HEK293 (cell line): Measurements from ENCODE around the gene SUPV3L1.

ENCODE experiments used
- CTCF ChIA-PET: fragments of 350-600 bp; formaldehyde crosslinking; extraction: SDS; loops from one replicate; lab custom pipeline; 2021; ENCODE audit warnings: antibody characterized with exemption; lab: Yijun Ruan, JAX
- POLR2A ChIA-PET: fragments of 300-600 bp; formaldehyde crosslinking; extraction: SDS; loops from one replicate; lab custom pipeline; 2020; ENCODE audit warnings: antibody characterized with exemption, inconsistent platforms; lab: Yijun Ruan, JAX
- H3K27ac ChIP-seq: fragments of 200-500 bp; sonication (Bioruptor generic); 2 replicates; pipeline ENCODE4 v1.5.1; 2014; ENCODE audit warnings: low read depth, low read length, control low read depth, inconsistent platforms; ENCODE audit errors: extremely low read depth
- H3K36me3 ChIP-seq, 2 experiments: fragments of 200-500 bp in 1 of 2; sonication (Bioruptor generic) in 1 of 2; 1 replicate in 1 of 2; 2 replicates in 1 of 2; pipeline ENCODE4 v1.5.1; 2014 to 2017; ENCODE audit warnings: inconsistent platforms in 2 of 2, low read length in 2 of 2; ENCODE audit not compliant: control insufficient read depth in 2 of 2, insufficient read depth in 1 of 2
- H3K4me1 ChIP-seq: fragments of 200-500 bp; sonication (Bioruptor generic); 2 replicates; pipeline ENCODE4 v1.5.1; 2014; ENCODE audit warnings: mild to moderate bottlenecking, low read length, inconsistent platforms; ENCODE audit not compliant: control insufficient read depth, insufficient read depth
- H3K4me3 ChIP-seq: 2 replicates; pipeline ENCODE4 v1.5.1; 2011; ENCODE audit warnings: low read depth, mild to moderate bottlenecking, control low read depth, low read length, moderate library complexity
- H3K9me3 ChIP-seq: fragments of 200-500 bp; sonication (Bioruptor generic); 2 replicates; pipeline ENCODE4 v1.5.1; 2014; ENCODE audit warnings: low read depth, low read length, inconsistent platforms; ENCODE audit not compliant: control insufficient read depth, insufficient read depth
- BCL11A ChIP-seq: fragments of 450-650 bp; formaldehyde crosslinking; IDR thresholded peaks from 2 replicates; pipeline ENCODE4 v1.5.1; 2016; ENCODE audit warnings: low read depth, missing biosample characterization, missing genetic modification characterization
- HOXC10 ChIP-seq: sonication (generic); formaldehyde crosslinking; IDR thresholded peaks from 2 replicates; pipeline ENCODE4 v1.8.1; 2023; ENCODE audit warnings: mild to moderate bottlenecking, missing genetic modification reagents
- OVOL3 ChIP-seq: fragments of 450-650 bp; formaldehyde crosslinking; IDR thresholded peaks from 2 replicates; pipeline ENCODE4 v1.5.1; 2016; ENCODE audit warnings: missing biosample characterization, missing genetic modification characterization
- SCRT2 ChIP-seq: fragments of 450-650 bp; formaldehyde crosslinking; IDR thresholded peaks from 2 replicates; pipeline ENCODE4 v1.5.1; 2016; ENCODE audit warnings: missing biosample characterization, missing genetic modification characterization
- ZBTB17 ChIP-seq: fragments of 450-650 bp; formaldehyde crosslinking; IDR thresholded peaks from 2 replicates; pipeline ENCODE4 v1.5.1; 2016; ENCODE audit warnings: missing biosample characterization, missing genetic modification characterization
- ZBTB44 ChIP-seq: fragments of 450-650 bp; IDR thresholded peaks from 2 replicates; pipeline ENCODE4 v1.5.1; 2018; ENCODE audit warnings: missing biosample characterization, mild to moderate bottlenecking, missing genetic modification characterization
- ZFHX2 ChIP-seq: fragments of 450-650 bp; formaldehyde crosslinking; conservative IDR thresholded peaks from 2 replicates; pipeline ENCODE4 v1.5.1; 2016; ENCODE audit warnings: missing biosample characterization, missing genetic modification characterization
- ZNF121 ChIP-seq: fragments of 450-650 bp; formaldehyde crosslinking; IDR thresholded peaks from 2 replicates; pipeline ENCODE4 v1.5.1; 2016; ENCODE audit warnings: missing biosample characterization, missing genetic modification characterization
- ZNF18 ChIP-seq: fragments of 450-650 bp; formaldehyde crosslinking; IDR thresholded peaks from 2 replicates; pipeline ENCODE4 v1.5.1; 2016; ENCODE audit warnings: missing biosample characterization, missing genetic modification characterization
- ZNF211 ChIP-seq: fragments of 450-650 bp; formaldehyde crosslinking; IDR thresholded peaks from 2 replicates; pipeline ENCODE4 v1.5.1; 2016; ENCODE audit warnings: low read depth, missing biosample characterization, missing genetic modification characterization
- ZNF274 ChIP-seq, 2 experiments: fragments of 200-500 bp in 1 of 2; fragments of 450-650 bp in 1 of 2; sonication (Bioruptor generic) in 1 of 2; formaldehyde crosslinking in 1 of 2; IDR thresholded peaks; 2 replicates each; pipeline versions ENCODE4 v1.5.1 to v1.6.1; 2014 to 2016; ENCODE audit warnings: borderline replicate concordance in 1 of 2, inconsistent platforms in 1 of 2, low read length in 1 of 2, missing biosample characterization in 1 of 2, missing genetic modification characterization in 1 of 2
- ZNF280C ChIP-seq: fragments of 450-650 bp; formaldehyde crosslinking; IDR thresholded peaks from 2 replicates; pipeline ENCODE4 v1.5.1; 2016; ENCODE audit warnings: missing biosample characterization, missing genetic modification characterization
- ZNF324 ChIP-seq: fragments of 450-650 bp; formaldehyde crosslinking; IDR thresholded peaks from 2 replicates; pipeline ENCODE4 v1.5.1; 2016; ENCODE audit warnings: missing biosample characterization, missing genetic modification characterization
- ZNF433 ChIP-seq: fragments of 450-650 bp; formaldehyde crosslinking; IDR thresholded peaks from 2 replicates; pipeline ENCODE4 v1.5.1; 2016; ENCODE audit warnings: missing biosample characterization, missing genetic modification characterization, low read depth
- ZNF544 ChIP-seq: fragments of 450-650 bp; formaldehyde crosslinking; IDR thresholded peaks from 2 replicates; pipeline ENCODE4 v1.5.0; 2017; ENCODE audit warnings: missing biosample characterization, missing genetic modification characterization
- ZNF555 ChIP-seq: fragments of 450-650 bp; formaldehyde crosslinking; conservative IDR thresholded peaks from 2 replicates; pipeline ENCODE4 v1.5.1; 2017; ENCODE audit warnings: missing biosample characterization, mild to moderate bottlenecking, missing genetic modification characterization, inconsistent platforms
- ZNF571 ChIP-seq: fragments of 450-650 bp; formaldehyde crosslinking; IDR thresholded peaks from 2 replicates; pipeline ENCODE4 v1.5.0; 2017; ENCODE audit warnings: missing biosample characterization, missing genetic modification characterization
- ZNF624 ChIP-seq: fragments of 450-650 bp; formaldehyde crosslinking; IDR thresholded peaks from 2 replicates; pipeline ENCODE4 v1.5.1; 2017; ENCODE audit warnings: missing biosample characterization, missing genetic modification characterization
- ZNF670 ChIP-seq: fragments of 450-650 bp; formaldehyde crosslinking; IDR thresholded peaks from 2 replicates; pipeline ENCODE4 v1.5.1; 2016; ENCODE audit warnings: missing biosample characterization, missing genetic modification characterization, low read depth
- ZNF701 ChIP-seq: fragments of 450-650 bp; formaldehyde crosslinking; IDR thresholded peaks from 2 replicates; pipeline ENCODE4 v1.5.1; 2016; ENCODE audit warnings: missing biosample characterization, missing genetic modification characterization
- ZNF747 ChIP-seq: fragments of 450-650 bp; formaldehyde crosslinking; IDR thresholded peaks from 2 replicates; pipeline ENCODE4 v1.5.1; 2016; ENCODE audit warnings: missing biosample characterization, missing genetic modification characterization

Gene SUPV3L1

GRCh38 chr10:69239136-69239535 lies 59.1 kb downstream of the SUPV3L1 start:
- H3K27ac ChIP-seq, result no peak overlapping the region
- no peaks in the 10 kb centered on the region for H3K4me1 ChIP-seq
- ChIA-PET POLR2A (interaction anchor here (1.6 kb wide), 1 partner anchor 151 kb away, joined by 4 read pairs; no protein-coding TSS in a partner anchor), CTCF (interaction anchor here (0.6 to 7.5 kb wide), 9 partner anchors 10 to 174 kb away, joined by 3 to 147 read pairs (median 5); no protein-coding TSS in a partner anchor)
- H3K36me3 ChIP-seq, result no peaks in the 10 kb centered on the region
- no peaks in the 10 kb centered on the region for H3K9me3 ChIP-seq
- TF ChIP-seq ZNF433 (tag by site-specific recombination), result no peak
- TF ChIP-seq ZNF280C, result no peak
- no peak for TF ChIP-seq OVOL3
- TF ChIP-seq ZBTB17, result no peak
- no peak for TF ChIP-seq ZNF624 (tag by site-specific recombination)
- no peak for TF ChIP-seq SCRT2
- no peak for TF ChIP-seq ZNF571 (tag by site-specific recombination)
- no peak for TF ChIP-seq ZNF747 (tag by site-specific recombination)
- no peak for TF ChIP-seq ZNF701 (tag by site-specific recombination)
- no peak for TF ChIP-seq ZNF211
- no peak for TF ChIP-seq BCL11A (tag by site-specific recombination)
- TF ChIP-seq ZNF18 (tag by site-specific recombination), result no peak
- TF ChIP-seq ZNF324 (tag by site-specific recombination), result no peak
- no peak for TF ChIP-seq ZNF555 (tag by site-specific recombination)
- no peak for TF ChIP-seq ZFHX2 (tag by site-specific recombination)
- TF ChIP-seq ZNF544 (tag by site-specific recombination), result no peak
- TF ChIP-seq ZBTB44 (tag by site-specific recombination), result no peak
- no peak overlapping the region for H3K4me3 ChIP-seq

GRCh38 chr10:69239816-69240434 lies 59.9 kb downstream of the SUPV3L1 start:
- H3K27ac ChIP-seq, result no peak overlapping the region
- TF ChIP-seq ZNF121, result peak; percentile 48; the same call in 1 of the 2 replicates
- TF ChIP-seq ZNF670 (tag by site-specific recombination), result no peak
- no peak for TF ChIP-seq HOXC10
- TF ChIP-seq ZNF274 (IDR thresholded peaks at IDR 0.05; ENCODE audit: low read length), result no peak
- TF ChIP-seq ZNF274 (tag by site-specific recombination; IDR thresholded peaks at IDR 0.05; ENCODE audit: borderline replicate concordance), result no peak
- TF ChIP-seq, all 188 proteins: peak for 1
- Histone ChIP-seq H3K4me1 (no peaks in the 10 kb centered on the region), H3K4me3 (no peak overlapping the region), H3K36me3 (no peaks in the 10 kb centered on the region), H3K9me3 (no peaks in the 10 kb centered on the region)
- POLR2A ChIA-PET, result no interaction called here
- CTCF ChIA-PET, result interaction anchor here (0.6 to 7.5 kb wide), 5 partner anchors 10 to 168 kb away, joined by 3 to 147 read pairs (median 11); no protein-coding TSS in a partner anchor
